ENCODE results near the gene SH3GL2.

The SH3GL2 gene

GRCh38 chr9:17824616-17825264 is 245.9 kb downstream of the SH3GL2 start:
- no peaks in the 10 kb centered on the region for H3K4me1 ChIP-seq (ENCODE audit: insufficient read depth, low read length, poor library complexity, severe bottlenecking)
- H3F3A ChIP-seq (ENCODE audit: low read depth): no peaks in the 10 kb centered on the region
- H4K20me1 ChIP-seq (ENCODE audit: insufficient read depth, low read length, poor library complexity, severe bottlenecking): no peaks in the 10 kb centered on the region
- no peak overlapping the region for H3K4me3 ChIP-seq (ENCODE audit: low read length, poor library complexity, severe bottlenecking)
- H3K4me2 ChIP-seq (ENCODE audit: low read depth, low read length, poor library complexity, severe bottlenecking): no peak overlapping the region
- H3K9me2 ChIP-seq (replicated peaks; ENCODE audit: low read depth, low read length): no peaks in the 10 kb centered on the region
- no peak overlapping the region for H2AFZ ChIP-seq (ENCODE audit: low read length)
- H3K9ac ChIP-seq (ENCODE audit: low read depth, low read length, poor library complexity, severe bottlenecking): no peak overlapping the region
- H3K36me3 ChIP-seq (ENCODE audit: insufficient read depth, low read length): no peaks in the 10 kb centered on the region
- H3K27me3 ChIP-seq (ENCODE audit: insufficient read depth, low read length, poor library complexity, severe bottlenecking): no peaks in the 10 kb centered on the region
- TF ChIP-seq EZH2phosphoT487 (IDR thresholded peaks at IDR 0.05; ENCODE audit: borderline replicate concordance) (no peak), CTCF (conservative IDR thresholded peaks at IDR 0.05; ENCODE audit: low read length) (no peak)
- H3K79me2 ChIP-seq (ENCODE audit: insufficient read depth, low read length): no peaks in the 10 kb centered on the region
- H3K9me3 ChIP-seq (ENCODE audit: insufficient read depth, low read depth, low read length): no peaks in the 10 kb centered on the region

DNA sequence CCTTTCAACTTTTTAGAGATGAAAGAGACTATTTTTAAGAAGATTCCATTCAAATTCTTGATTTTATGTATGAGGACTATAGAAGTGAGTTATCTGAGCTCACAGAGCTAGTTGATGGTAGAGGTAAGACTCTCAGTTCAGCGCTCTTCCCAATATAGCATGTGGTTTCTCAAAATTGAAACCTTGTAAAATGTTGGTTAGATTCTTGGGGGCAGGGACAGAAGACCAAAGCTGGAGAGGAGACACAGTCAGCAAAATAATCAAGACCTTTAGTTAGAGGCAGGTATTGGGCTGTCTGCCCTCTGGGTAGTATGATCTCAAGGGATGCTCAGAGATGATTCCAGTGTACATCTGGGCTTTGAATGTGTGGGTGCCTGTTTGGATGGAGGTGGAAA is 246.4 kb downstream of the SH3GL2 start:
- H3K9me3 ChIP-seq (ENCODE audit: insufficient read depth, low read depth, low read length): no peaks in the 10 kb centered on the region
- no peaks in the 10 kb centered on the region for H3K79me2 ChIP-seq (ENCODE audit: insufficient read depth, low read length)
- TF ChIP-seq CTCF (conservative IDR thresholded peaks at IDR 0.05; ENCODE audit: low read length): no peak
- no peak overlapping the region for H2AFZ ChIP-seq (ENCODE audit: low read length)
- no peaks in the 10 kb centered on the region for H3K4me1 ChIP-seq (ENCODE audit: insufficient read depth, low read length, poor library complexity, severe bottlenecking)
- no peak overlapping the region for H3K9ac ChIP-seq (ENCODE audit: low read depth, low read length, poor library complexity, severe bottlenecking)
- H3F3A ChIP-seq (ENCODE audit: low read depth): no peaks in the 10 kb centered on the region
- H3K4me2 ChIP-seq (ENCODE audit: low read depth, low read length, poor library complexity, severe bottlenecking): no peak overlapping the region
- H3K4me3 ChIP-seq (ENCODE audit: low read length, poor library complexity, severe bottlenecking): no peak overlapping the region
- H4K20me1 ChIP-seq (ENCODE audit: insufficient read depth, low read length, poor library complexity, severe bottlenecking): no peaks in the 10 kb centered on the region
- no peaks in the 10 kb centered on the region for H3K36me3 ChIP-seq (ENCODE audit: insufficient read depth, low read length)
- no peaks in the 10 kb centered on the region for H3K9me2 ChIP-seq (replicated peaks; ENCODE audit: low read depth, low read length)
- no peaks in the 10 kb centered on the region for H3K27me3 ChIP-seq (ENCODE audit: insufficient read depth, low read length, poor library complexity, severe bottlenecking)

DNA sequence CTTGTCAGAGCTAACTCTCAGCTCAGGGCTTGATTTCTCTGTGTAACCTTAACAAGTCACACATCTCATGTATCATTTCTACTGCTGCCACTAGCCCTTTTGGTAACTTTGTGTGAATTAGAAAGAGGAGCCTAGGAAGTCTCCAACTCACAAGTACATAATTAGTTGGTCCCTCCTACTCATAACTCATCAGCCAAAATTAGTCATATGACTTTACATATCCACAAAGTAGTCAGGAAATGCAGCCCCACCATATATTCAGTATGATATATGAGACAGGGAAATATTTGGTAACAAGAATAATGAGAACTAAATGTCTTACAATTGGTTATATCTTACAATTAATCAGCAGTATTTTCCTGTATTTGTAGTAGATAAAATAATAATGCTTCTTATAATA is 250.2 kb downstream of the SH3GL2 start:
- H3K9me2 ChIP-seq (replicated peaks; ENCODE audit: low read depth, low read length): no peaks in the 10 kb centered on the region
- no peaks in the 10 kb centered on the region for H4K20me1 ChIP-seq (ENCODE audit: insufficient read depth, low read length, poor library complexity, severe bottlenecking)
- H3K9me3 ChIP-seq (ENCODE audit: insufficient read depth, low read depth, low read length): no peaks in the 10 kb centered on the region
- no peak overlapping the region for H3K9ac ChIP-seq (ENCODE audit: low read depth, low read length, poor library complexity, severe bottlenecking)
- H3K4me3 ChIP-seq (ENCODE audit: low read length, poor library complexity, severe bottlenecking): no peak overlapping the region
- no peak overlapping the region for H2AFZ ChIP-seq (ENCODE audit: low read length)
- H3K4me1 ChIP-seq (ENCODE audit: insufficient read depth, low read length, poor library complexity, severe bottlenecking): no peaks in the 10 kb centered on the region
- H3K27me3 ChIP-seq (ENCODE audit: insufficient read depth, low read length, poor library complexity, severe bottlenecking): no peaks in the 10 kb centered on the region
- H3K36me3 ChIP-seq (ENCODE audit: insufficient read depth, low read length): no peaks in the 10 kb centered on the region
- no peak for TF ChIP-seq EZH2phosphoT487 (IDR thresholded peaks at IDR 0.05; ENCODE audit: borderline replicate concordance)
- TF ChIP-seq CTCF (conservative IDR thresholded peaks at IDR 0.05; ENCODE audit: low read length): no peak
- no peak overlapping the region for H3K4me2 ChIP-seq (ENCODE audit: low read depth, low read length, poor library complexity, severe bottlenecking)
- H3F3A ChIP-seq (ENCODE audit: low read depth): no peaks in the 10 kb centered on the region
- no peaks in the 10 kb centered on the region for H3K79me2 ChIP-seq (ENCODE audit: insufficient read depth, low read length)
